ENCODE results near the gene PSMD12.
"Not testable (repeated sequence)": the region's sequence is repeated elsewhere in the genome, so short reads cannot be mapped to it uniquely, and the experiment has no call there.

PSMD12 gene

DNA sequence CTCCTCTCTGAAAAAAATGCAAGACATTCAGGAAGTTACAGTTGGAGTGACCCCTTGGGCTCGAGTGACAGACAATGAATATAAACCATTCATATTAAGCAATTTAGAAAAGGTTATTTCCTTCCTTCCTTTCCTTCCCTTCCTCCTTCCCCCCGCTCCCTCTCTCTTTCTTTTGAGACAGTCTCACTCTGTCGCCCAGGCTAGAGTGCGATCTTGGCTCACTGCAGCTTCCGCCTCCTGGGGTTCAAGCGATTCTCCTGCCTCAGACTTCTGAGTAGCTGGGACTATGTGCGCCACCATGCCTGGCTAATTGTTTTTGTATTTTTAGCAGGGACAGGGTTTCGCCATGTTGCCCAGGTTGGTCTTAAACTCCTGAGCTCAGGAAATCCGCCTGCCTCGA, 13.2 kb downstream of the PSMD12 start:
- ChIA-PET CTCF (no interaction called here), POLR2A (interaction anchor here (2.2 kb wide), 1 partner anchor 12 kb away, joined by 6 read pairs; no protein-coding TSS in a partner anchor)
- DNase-seq (ENCODE audit: extremely low spot score): no peak
- TF ChIP-seq, protein P1, sequence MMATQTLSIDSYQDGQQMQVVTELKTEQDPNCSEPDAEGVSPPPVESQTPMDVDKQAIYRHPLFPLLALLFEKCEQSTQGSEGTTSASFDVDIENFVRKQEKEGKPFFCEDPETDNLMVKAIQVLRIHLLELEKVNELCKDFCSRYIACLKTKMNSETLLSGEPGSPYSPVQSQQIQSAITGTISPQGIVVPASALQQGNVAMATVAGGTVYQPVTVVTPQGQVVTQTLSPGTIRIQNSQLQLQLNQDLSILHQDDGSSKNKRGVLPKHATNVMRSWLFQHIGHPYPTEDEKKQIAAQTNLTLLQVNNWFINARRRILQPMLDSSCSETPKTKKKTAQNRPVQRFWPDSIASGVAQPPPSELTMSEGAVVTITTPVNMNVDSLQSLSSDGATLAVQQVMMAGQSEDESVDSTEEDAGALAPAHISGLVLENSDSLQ (IDR thresholded peaks at IDR 0.05): no peak
- TF ChIP-seq ZNF384 (IDR thresholded peaks at IDR 0.05): no peak

DNA sequence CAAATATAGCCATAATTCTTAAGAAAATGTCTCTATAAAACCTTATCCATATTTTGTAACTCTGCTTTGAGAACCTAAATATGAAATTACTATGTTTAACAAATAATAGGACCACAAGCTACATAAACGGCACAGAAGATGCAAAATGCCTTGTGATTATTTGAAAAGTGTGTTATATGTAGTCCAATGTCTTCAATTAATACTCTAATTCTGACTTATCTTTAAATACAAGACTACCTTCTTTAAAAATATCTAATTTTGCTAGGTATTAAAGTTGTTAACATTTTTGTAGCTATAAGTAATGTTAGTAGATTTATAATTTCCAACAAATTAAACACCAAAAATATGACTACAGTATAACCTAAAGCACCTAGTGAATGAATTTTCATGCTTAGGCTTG, 17.0 kb downstream of the PSMD12 start:
- TF ChIP-seq FOXM1 (IDR thresholded peaks at IDR 0.05; ENCODE audit: borderline replicate concordance) (no peak), ZNF384 (IDR thresholded peaks at IDR 0.05) (no peak), LEF1 (IDR thresholded peaks at IDR 0.05; ENCODE audit: borderline replicate concordance) (no peak), HDGF (IDR thresholded peaks at IDR 0.05; ENCODE audit: borderline replicate concordance) (no peak), CTBP1 (IDR thresholded peaks at IDR 0.05; ENCODE audit: borderline replicate concordance) (no peak), FOXA1 (IDR thresholded peaks at IDR 0.05) (no peak), NFRKB (IDR thresholded peaks at IDR 0.05) (no peak)
- CTCF ChIA-PET: no interaction called here
- POLR2A ChIA-PET: no interaction called here
- no peak for DNase-seq (ENCODE audit: extremely low spot score)

DNA sequence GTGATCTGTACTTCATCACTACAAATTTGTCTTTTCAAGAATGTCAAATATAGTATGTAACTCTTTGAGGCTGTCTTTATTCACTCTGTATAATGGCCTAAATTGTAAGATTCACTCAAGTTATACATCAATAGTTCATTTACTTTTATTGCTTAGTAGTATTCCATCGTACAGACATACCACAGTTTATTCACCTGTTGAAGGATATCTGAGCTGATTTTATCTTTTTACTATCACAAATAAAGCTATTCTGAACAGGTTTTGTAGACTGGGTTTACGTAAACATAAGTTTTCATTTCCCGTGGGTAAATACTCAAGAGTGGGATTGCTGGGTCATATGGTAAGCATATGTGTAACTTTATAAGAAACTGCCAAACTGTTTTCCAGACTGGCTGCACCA, 18.6 kb downstream of the PSMD12 start:
- POLR2A ChIA-PET: no interaction called here
- CTCF ChIA-PET: no interaction called here
- TF ChIP-seq FOXM1 (IDR thresholded peaks at IDR 0.05; ENCODE audit: borderline replicate concordance) (no peak), FOXK2 (IDR thresholded peaks at IDR 0.05) (no peak), ZNF384 (IDR thresholded peaks at IDR 0.05) (no peak), ELF4 (IDR thresholded peaks at IDR 0.05) (no peak), CTBP1 (IDR thresholded peaks at IDR 0.05; ENCODE audit: borderline replicate concordance) (no peak), NFRKB (IDR thresholded peaks at IDR 0.05) (no peak)
- DNase-seq (ENCODE audit: extremely low spot score): no peak

DNA sequence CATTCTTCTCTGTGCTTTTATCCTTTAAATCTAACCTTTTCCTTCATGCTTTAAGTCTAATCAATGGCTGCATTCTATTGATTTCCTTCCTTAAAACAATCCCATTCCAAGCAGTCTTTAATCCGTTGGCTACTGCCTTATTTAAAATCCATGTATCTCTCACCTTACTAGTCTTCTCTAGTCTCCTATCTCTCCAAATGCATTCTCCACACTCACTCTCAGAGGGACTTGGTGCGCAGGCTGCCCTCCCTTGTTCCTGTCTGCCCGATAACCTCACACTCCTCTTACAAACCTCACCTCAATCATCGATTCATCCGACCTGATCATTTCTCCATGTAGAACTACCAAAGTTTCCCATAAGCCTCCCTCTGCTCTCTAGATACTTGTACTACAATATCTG, 23.1 kb downstream of the PSMD12 start:
- POLR2A ChIA-PET: no interaction called here
- DNase-seq (ENCODE audit: extremely low spot score): no peak
- CTCF ChIA-PET: no interaction called here
- no peak for TF ChIP-seq FOXM1 (IDR thresholded peaks at IDR 0.05; ENCODE audit: borderline replicate concordance)
- no peak for TF ChIP-seq FOXA1 (IDR thresholded peaks at IDR 0.05)
- TF ChIP-seq BHLHE40 (IDR thresholded peaks at IDR 0.05; ENCODE audit: borderline replicate concordance): no peak
- TF ChIP-seq, protein P1 (IDR thresholded peaks at IDR 0.05): no peak
- no peak for TF ChIP-seq CTBP1 (IDR thresholded peaks at IDR 0.05; ENCODE audit: borderline replicate concordance)
- no peak for TF ChIP-seq ZNF384 (IDR thresholded peaks at IDR 0.05)
- no peak for TF ChIP-seq L3MBTL2 (conservative IDR thresholded peaks at IDR 0.05)
- no peak for TF ChIP-seq SP1 (IDR thresholded peaks at IDR 0.05)
- TF ChIP-seq SUZ12 (IDR thresholded peaks at IDR 0.05): no peak
- TF ChIP-seq TARDBP (IDR thresholded peaks at IDR 0.05): no peak
- TF ChIP-seq ELF4 (IDR thresholded peaks at IDR 0.05): no peak
- TF ChIP-seq FOXK2 (IDR thresholded peaks at IDR 0.05): no peak
- no peak for TF ChIP-seq ARNT (IDR thresholded peaks at IDR 0.05)
- TF ChIP-seq HDGF (IDR thresholded peaks at IDR 0.05; ENCODE audit: borderline replicate concordance): no peak
- TF ChIP-seq NFRKB (IDR thresholded peaks at IDR 0.05): no peak
- no peak for TF ChIP-seq LEF1 (IDR thresholded peaks at IDR 0.05; ENCODE audit: borderline replicate concordance)

DNA sequence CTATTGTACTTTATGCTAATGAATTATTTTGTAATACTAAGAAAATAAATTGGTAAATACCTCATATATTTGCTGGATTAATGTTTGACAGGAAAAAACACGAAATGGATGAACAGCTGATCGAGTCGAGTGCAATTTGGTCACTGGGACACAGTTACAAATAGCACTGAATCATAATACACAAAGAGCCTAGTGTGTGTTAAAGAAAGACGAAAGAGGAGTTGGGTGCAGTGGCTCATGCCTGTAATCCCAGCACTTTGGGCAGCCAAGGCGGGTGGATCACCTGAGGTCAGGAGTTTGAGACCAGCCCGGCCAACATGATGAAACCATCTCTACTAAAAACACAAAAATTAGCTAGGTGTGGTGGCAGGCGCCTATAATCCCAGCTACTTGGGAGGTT, 28.0 kb downstream of the PSMD12 start:
- POLR2A ChIA-PET; DNase-seq (ENCODE audit: extremely low spot score): not testable (repeated sequence)
- CTCF ChIA-PET: interaction anchor here (0.6 to 0.8 kb wide), 2 partner anchors 19 to 23 kb away, joined by 3 read pairs; no protein-coding TSS in a partner anchor

DNA sequence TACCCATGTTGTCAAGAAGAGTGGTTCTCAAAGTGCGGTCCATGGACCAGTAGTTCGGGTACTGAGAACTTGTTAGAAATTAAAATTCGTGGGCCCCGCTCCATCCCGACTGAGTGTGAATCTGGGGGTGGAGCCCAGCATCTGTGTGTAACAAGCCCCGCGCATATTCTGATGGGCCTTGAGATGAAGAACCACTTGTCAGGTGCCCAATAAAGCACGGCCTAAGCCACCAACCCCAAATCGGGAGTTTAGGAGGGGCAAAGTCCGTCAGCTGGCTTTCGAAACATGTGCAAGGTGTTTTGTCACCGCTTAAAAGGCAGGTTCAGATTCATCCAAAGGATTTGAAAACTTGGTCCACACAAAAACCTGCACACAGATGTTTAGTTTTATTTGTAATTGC, 29.5 kb downstream of the PSMD12 start:
- no peak for DNase-seq (ENCODE audit: extremely low spot score)
- ChIA-PET POLR2A (no interaction called here), CTCF (no interaction called here)
- no peak for TF ChIP-seq CTBP1 (IDR thresholded peaks at IDR 0.05; ENCODE audit: borderline replicate concordance)

DNA sequence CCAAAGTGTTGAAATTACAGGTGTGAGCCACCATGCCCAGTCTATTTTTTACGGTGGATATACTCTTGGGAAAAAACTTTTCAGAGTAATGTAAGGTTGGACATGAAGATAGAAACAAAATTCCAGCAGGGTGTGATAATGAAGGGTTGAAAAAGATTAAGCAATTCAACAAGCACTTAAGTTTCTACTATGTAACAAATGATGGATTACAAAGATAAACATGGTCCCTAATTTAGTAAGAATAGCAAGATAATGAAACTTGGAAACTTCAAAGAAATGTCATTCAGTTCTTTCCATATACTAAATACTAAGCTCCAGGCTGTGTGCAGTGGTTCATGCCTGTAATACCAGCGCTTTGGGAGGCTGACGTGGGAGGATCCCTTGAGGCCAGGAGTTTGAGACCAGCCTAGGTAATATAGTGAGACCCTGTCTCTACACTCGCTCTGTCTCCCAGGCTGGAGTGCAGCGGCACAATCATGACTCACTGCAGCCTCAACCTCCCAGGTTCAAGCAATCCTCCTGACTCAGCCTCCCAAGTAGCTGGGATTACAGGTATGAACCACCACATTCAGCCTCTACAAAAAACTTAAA, 31.0 kb downstream of the PSMD12 start:
- DNase-seq (ENCODE audit: extremely low spot score): no peak
- TF ChIP-seq ARNT (IDR thresholded peaks at IDR 0.05): no peak
- no peak for TF ChIP-seq BHLHE40 (IDR thresholded peaks at IDR 0.05; ENCODE audit: borderline replicate concordance)
- POLR2A ChIA-PET: no interaction called here
- CTCF ChIA-PET: interaction anchor here (0.6 kb wide), 1 partner anchor 62 kb away, joined by 3 read pairs; no protein-coding TSS in a partner anchor

DNA sequence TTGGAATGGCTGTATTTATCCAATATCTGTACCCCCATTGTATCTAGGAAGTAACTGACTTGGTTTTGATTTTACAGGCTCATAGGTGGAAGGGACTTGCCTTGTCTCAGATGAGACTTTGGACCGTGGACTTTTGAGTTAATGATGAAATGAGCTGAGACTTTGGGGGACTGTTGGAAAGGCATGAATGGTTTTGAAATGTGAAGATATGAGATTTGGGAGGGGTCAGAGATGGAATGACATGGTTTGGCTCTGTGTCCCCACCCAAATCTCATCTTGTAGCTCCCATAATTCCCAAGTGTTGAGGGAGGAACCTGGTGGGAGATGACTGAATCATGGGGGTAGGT, 34.2 kb downstream of the PSMD12 start:
- DNase-seq (ENCODE audit: extremely low spot score); CTCF ChIA-PET; POLR2A ChIA-PET: not testable (repeated sequence)

DNA sequence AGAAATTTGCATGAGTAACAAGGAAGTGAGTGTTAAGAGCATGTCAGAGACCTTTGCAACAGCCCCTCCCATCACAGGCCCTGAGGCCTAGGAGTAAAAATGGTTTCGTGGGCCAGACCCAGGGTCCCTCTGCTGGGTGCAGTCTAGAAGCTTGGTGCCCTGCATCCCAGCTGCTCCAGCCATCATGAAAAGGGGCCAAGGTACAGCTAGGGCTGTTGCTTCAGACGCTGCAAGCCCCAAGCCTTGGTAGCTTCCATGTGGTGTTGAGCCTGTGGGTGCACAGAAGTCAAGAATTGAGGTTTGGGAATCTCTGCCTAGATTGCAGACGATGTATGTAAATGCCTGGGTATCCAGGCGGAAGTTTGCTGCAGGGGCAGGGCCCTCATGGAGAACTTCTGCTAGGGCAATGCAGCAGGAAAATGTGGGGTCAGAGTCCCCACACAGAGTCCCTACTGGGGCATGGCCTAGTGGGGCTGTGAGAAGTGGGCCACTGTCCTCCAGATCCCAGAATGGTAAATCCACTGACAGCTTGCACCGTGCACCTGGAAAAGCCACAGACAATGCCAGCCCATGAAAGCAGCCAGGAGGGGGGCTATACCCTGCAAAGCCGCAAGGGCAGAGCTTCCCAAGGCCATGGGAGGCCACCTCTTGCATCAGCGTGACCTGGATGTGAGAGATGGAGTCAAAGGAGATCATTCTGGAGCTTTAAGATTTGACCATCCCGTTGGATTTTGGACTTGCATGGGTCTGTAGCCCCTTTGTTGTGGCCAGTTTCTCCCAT, 34.8 kb downstream of the PSMD12 start:
- DNase-seq (ENCODE audit: extremely low spot score); CTCF ChIA-PET; POLR2A ChIA-PET: not testable (repeated sequence)
